GM19239 (cell line): Measurements from ENCODE around the gene SOX18.

ENCODE experiments used
- DNase-seq: peaks from one replicate; pipeline ENCODE4 v3.0.0; 2011; ENCODE audit warnings: low spot score; ENCODE audit not compliant: insufficient read length
- FAIRE-seq: peaks from 2 replicates; lab custom pipeline; 2011; peaks lifted over from hg19 to GRCh38; lab: Jason Lieb, UNC

The SOX18 gene

DNA sequence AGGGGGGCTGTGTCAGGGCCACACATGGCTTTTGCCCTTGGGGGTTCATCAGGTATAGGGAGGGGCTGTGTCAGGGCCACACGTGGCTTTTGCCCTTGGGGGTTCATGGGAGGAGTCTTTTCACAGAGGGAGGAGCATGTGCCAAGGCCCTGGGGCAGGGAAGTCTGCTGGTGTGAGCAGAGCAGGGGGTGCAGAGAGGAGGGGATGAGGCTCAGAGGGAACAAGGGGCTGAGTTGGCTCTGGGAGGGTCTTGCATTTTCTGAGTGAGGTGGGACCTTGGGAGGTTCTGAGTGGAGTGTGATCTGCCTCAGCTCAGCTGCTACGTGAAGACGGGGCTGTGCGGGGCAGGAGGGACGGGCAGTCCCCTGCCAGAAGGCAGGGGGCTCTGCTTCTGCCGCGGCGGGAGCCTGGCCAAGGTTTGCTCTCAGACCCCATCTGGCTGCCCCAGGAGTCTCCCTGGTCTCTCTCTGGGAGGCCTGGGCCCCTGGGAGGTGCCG is 6.0 kb upstream of the SOX18 start:
- no peak for FAIRE-seq

DNA sequence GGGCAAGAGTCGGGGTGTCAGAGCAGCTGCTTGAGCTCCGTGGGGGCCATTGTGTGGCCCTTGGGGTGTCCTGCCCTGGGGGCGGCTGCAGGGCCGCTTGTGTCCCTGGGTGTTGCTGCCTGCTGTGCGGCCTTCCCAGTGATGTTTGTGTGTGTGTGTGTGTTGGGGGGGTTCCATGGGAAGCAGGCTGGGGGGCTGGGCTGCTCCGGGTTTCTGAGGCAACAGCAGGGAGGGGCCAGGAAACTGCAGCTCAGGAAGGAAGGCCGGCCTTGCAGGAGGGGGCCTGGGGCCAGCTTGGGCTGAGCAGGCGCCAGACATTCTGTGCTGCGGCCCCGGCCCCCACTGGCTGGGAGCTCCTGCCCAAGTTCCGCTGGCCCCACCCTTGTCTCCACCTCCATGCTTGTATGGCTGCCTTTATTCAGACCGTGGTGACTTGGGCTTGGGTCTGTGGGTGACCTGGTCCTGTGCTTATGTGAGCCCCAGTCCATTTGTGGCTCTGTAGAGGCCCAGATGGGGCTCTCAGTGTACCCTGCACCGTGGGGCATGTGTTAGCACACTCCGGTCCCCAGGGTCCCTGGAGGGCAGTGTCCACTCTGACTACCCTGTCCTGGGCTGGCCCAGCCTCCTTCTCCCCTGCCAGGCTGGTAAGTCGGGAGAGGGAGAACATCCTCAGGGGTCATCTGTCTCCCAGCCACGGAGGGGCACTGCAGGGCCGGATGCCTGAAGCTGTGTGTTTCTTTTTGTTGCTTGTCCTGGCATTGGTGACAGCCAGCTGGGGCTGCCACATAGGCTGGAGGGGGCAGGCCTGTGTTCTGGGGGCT is 4.6 kb upstream of the SOX18 start:
- DNase-seq (no peak), FAIRE-seq (no peak)

More for the DNA sequence above, 6.0 kb upstream of the SOX18 start:
- DNase-seq = no peak

DNA sequence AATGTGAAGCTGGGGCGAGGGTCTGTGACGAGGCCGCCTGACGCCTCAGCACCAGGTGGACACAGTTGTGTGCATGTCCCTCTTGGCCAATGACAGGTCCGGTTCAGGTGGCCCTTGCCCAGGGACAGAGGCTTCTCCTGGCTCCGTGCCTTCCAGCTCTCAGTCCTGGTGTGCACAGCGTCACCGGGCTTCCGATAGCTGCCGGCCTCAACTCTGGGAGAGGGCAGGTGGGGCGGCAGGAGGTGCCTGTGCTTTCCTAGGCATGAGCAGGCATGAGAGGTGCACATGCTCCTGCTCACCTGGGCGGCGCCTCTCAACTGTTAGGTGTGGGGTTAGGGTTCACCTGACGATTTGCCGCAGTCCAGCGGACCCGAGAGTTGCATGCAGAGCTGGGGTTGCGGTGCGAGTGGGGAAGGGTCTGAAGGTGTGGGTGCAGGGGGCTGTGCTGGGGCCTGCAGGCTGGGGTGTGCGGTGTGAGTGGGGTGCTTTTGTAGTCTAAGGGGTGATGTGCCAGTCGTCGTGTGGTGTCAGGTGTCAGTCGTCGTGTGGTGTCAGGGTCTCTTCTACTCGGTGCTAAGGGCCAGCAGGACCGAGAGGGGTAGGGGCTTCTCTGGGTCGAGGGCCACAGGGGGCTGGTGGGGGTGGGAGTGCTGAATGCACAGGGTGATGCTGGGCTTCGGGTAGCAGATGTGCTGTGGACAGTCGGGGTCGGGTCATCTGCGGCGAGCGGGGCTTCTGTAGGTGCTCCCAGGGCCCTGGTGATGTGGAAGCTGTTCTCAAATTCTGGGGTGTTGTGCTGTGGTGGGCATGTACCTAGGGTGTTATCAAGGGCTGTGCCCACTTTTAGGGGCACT is 3.8 kb upstream of the SOX18 start:
- no peak for DNase-seq
- FAIRE-seq = no peak

DNA sequence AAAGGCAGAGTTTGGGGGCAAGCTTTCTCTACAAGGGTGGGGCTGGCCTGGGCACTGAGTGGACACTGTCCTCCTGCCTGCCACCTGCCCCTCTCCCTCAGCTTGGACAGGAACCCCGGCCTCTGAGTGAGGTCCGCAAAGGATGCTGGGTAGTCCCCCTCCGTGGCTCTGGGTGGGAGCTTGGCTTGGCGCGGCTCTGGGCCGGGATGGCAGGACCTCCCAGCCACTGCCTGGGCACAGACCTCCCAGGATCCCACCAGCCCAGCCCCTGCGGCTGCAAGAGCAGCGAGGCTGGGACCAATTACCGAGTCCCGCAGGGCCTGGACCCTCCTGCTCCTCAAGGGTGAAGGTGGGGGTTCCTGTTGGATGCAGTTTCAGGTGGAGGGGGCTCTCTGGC is 2.9 kb upstream of the SOX18 start:
- DNase-seq = no peak
- FAIRE-seq = no peak

DNA sequence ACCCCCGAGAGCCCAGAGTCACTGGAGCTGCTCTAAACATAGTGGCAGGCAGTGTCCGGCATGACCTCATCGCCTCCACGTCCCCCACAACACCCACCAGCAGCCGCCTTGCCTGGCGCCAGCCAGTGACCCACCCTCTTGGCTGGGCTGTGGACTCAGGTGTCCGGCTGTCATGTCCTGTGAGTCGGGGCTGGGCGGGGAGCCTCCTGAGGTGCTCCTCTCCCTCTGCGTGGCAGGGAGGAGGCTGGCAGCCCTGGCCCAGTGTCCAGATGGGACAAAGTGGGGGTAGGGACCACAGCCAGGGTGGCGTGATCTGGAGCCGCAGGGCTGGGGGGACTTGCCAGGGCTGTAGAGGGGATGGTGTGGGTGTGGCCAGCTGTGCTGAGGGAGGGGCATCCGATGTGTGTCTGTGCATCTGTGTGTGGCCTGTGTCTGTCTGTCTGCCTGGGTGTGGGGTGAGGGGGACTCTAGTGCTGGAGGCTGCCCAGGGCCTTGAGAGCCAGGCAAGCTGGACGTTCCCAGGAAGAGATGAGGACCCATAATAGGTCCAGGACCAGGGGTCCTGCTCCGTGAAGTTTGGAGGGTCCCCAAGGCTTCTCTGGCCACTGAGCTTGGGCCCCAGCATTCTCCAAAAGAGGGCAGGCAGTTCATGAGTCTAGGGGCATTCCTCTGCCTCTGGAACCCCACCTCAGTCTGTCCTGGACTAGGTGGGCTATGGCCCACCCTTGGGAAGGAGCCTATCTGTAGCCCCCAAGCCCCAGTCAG is 2.3 kb upstream of the SOX18 start:
- FAIRE-seq (no peak), DNase-seq (no peak)

DNA sequence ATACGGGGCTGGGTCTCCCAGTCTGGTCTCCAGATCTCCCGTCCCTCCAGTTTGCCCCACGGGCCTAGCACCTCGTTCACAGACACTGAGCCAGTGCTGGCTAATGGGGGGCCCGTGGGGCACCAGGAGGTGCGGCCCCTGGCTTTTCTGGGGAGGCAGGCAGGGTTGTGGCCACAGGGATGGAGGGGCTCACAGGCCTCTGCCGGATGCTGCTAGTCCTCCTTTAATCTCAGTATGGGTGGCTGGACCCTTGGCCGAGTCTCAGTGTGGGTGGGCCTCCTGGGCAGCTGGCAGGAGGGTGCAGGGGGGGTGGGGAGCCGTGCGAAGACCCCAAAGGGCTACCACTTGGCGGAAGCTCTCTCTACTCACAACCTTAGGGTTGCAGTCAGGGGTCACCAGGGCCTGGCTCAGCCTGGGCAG is 1.6 kb upstream of the SOX18 start:
- DNase-seq (no peak), FAIRE-seq (no peak)

DNA sequence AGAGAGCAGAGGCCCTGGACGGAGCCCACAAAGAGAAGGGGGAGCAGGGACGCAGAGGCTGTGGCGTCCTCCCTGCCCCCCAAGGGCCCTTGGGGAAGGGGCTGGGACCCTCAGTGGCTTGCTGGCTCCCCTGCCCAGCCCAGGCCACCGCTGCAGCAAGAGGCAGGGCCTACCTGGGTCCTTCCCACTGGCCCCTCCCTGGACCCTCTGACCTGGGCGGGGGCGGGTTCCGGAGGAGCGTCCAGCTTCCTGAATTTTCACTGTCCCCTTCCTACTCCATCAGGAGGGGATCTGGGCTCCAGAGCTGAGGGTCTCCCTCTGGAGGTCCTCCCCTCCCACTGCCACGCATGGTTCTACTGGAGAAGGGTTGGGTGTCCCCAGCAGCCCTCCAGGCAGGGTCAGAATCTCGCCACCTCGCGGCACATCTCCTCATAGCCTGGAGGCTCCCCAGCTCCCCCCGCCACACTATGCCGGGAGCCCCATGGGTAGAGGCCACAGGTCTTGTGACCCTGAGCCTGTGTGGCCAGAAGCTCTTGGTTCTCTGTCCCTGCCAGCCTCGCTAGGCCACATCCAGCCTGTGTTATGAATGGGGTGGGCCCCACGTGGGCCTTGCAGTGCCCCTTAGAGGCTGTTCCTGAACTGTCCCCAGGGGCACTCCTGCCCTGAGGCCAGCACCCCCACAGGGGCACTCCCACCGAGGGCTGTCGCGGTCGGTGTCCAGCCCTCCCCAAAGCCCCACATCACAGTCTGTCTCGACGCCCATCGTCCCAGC is 1.0 kb upstream of the SOX18 start:
- DNase-seq (no peak), FAIRE-seq (no peak)

DNA sequence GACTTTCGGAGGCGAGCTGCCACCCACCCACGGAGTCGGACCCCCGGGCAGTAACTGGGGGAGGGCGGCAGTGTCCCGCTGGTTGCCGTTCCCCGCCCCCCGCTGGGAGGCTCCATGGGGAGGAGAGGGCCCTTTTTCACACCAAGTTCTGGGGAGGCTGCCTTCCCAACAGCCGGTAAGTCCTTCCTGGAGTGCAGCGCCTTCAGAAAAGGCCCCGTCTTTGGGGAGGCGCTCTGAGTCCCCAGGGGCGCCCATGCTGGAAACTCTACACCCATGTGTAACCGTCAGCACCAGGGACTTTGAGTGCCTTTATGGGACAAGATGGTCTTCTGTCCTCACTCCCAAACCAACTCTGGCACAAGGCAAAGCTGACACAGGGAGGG is 430 bp upstream of the SOX18 start:
- DNase-seq = no peak
- no peak for FAIRE-seq

DNA sequence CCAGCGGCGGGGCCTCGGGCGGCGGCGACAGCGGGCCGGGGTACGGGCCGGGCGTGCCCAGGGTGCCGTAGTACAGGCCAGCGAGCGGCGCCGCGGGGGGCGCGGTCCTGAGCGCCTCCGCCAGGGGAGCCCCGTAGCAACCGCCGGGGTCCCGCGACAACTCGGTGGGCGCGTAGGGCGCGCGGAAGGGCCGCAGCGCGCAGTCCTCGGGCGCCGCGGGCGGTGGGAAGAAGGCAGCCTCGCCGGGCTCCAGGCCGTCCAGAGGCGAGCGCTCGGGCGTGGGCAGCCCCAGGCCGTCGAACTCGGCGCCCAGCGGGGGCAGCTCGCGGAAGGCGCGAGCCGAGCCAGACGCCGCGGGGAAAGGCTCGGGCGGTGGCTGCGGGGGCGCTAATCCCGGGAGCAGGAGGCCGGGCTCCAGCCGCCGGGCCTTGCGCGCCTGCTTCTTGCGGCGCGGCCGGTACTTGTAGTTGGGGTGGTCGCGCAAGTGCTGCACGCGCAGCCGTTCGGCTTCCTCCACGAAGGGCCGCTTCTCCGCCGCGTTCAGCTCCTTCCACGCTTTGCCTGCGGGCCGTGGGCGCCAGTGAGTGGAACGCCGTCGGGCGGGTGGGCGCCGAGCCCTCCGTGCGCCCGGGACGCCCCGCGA is 916 bp downstream of the SOX18 start:
- FAIRE-seq (no peak), DNase-seq (no peak)

DNA sequence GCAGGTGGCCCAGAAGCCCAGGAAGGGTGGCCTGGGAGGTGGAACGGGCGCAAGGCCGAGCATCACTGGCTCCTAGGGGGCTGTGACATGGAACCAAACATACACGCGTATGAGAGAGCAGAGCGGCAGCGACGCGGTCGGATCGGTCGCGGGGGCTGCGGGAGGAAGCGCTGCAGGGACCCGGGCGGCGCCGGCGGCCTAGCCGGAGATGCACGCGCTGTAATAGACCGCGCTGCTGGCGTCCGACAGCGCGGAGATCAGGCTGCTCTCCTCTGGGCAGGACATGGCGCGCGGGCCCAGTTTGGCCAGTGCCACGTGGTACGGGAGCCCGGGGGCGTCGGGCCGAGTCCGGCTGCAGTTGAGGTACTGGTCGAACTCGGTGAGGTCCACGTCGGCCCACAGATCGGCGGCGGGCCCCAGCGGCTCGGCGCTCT is 1.5 kb downstream of the SOX18 start:
- DNase-seq (no peak), FAIRE-seq (no peak)

DNA sequence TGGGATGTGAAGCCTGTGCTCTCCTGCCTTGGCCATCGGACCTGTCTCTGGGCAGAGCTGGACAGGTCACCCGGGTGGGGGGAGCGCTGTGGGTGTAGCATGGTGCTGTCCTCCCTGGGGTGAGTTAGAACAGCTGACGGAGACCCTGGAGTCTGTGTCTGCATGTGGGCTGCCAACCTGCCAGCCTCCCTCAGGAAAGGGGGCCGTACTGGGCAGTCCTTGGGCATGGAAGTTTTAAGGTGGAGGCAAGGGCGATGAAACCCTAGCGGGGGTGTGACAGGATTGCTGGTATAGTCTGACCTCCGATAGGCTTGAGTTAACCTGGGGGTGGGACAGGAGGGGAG is 2.4 kb downstream of the SOX18 start:
- DNase-seq (no peak), FAIRE-seq (no peak)

DNA sequence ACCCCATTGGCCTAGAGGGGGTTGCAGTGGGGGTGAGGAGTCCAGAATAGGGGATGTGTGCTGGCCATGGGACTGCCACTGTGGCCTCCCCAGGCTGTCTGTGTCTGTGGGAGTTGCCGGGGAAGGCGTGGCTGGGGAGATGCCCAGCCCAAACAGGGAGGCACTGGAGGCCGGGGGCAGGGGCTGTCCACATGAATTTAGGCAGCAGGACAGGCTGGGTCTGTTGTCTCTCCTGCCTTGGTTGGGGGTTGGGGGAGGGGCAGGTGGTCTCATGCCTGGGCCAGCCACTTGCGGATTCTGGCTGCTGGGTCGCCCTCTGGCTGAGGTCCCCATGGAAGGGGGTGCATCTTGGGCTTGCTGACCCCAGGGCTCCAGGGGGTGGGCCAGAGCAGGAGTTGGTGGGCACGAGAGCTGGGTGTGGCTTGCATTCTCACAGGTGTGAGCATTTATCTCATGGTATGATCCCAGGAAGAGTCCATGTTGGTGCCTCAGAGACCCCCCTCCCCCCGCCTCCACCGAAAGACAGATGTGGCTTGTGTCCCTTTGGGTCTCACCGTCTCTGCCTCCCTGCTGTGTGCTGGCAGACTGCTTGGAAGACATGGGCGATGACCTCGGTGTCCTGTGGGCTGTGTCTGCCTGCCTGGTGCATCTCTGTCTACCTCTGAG is 4.0 kb downstream of the SOX18 start:
- no peak for DNase-seq
- FAIRE-seq = no peak

DNA sequence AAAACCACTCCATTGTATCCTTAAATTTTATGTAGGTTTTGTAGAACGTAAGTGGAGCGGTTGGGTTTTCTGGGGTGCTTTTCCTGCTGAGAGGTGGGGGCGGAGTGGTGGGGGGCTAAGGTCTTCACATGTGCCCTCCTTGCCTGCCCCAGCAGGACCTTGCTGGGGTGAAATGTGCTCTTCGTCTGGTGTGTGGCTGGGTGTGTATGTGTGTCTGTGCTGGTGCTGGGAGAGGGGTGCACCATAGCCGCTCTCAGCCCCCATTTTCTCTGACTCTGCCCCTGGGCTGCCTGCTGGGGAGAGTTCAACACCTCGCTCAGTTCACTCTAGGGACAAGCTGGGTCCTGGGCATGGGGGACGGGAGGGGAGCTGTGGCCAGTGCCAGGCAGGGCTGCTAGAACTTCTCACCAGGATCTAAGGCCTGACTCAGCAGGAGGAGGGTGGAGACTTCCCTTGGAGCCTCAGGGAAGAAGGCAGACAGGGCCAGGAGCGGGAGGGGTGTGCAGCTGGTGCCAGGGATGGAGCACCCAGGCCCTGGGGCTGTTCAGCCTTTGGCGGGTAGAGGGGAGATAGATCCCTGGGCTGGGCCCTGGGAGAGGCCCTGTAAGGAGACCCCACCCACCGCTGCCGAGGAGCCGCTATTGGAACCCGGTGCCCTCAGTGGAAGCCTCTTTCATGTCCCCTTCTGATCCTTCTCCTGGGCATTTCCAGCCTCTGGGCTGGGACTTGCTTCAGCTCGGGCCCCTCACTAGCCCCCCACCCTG is 4.8 kb downstream of the SOX18 start:
- FAIRE-seq (no peak), DNase-seq (no peak)

DNA sequence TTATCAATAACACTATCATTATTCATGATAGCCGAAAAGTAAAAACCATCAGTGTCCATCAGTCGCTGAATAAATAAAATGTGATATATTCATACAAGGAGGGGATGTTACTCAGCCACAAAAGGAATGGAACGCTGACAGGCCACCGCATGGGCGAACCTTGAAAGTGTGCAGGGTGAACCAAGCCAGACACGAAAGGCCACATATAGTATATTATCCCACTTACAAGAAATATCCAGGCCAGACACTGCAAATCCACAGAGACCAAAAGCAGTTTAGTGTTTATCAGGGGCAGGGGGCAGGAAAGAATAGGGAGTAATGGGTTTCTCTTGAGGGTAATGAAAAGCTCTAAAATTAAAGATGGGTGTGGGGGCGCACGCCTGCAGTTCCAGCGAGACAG is 5.7 kb downstream of the SOX18 start:
- FAIRE-seq = no peak
- no peak for DNase-seq

DNA sequence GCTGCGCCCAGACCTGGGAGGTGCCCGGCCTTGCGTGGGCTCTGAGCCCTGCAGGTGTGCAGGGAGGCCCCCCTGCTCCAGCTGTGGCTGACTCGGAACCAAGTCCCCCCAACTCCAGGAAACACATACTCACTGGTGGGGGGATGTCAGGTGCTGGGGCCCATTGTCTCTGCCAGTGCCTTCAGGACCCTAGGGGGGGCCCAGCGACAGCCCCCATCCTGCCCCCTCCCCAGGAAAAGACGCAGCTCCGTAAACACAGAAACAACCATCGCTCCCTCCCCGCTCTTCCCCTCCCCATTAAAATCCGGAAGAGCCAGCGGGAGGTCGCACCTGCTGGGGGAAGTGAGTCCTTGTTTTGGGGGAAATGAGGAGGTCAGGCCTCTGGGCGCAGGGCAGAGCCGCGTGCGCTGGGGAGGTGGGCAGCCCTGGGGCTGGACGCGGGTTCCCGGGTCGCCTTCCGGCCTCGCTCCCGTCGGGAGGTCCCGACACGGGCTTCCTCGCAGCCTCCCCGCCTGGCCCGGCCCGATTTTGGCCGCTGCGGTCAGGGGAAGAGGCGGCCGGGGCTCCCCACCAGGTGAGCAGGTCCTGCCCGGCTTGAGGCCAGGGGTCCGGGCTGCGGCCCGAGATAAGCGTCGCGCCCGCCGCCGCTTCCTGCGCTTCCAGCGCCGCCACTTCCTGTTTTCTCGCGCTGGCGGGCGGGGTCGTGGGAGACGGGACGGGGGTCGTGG is 7.2 kb downstream of the SOX18 start:
- FAIRE-seq (no peak), DNase-seq (no peak)

DNA sequence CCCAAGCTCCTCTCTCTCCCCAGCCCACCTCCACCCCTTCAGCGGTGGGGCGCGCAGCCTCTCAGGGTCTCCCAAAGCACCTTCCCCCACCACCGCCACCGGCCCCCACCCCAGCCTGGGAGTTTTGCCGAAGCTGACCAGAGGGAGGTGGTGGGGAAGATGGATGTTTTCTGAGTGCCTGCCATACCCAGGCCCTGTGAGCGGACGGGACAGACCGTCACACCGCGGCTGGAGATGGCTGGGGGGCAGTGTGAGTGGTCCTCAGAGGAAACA is 7.7 kb downstream of the SOX18 start:
- DNase-seq (no peak), FAIRE-seq (no peak)

DNA sequence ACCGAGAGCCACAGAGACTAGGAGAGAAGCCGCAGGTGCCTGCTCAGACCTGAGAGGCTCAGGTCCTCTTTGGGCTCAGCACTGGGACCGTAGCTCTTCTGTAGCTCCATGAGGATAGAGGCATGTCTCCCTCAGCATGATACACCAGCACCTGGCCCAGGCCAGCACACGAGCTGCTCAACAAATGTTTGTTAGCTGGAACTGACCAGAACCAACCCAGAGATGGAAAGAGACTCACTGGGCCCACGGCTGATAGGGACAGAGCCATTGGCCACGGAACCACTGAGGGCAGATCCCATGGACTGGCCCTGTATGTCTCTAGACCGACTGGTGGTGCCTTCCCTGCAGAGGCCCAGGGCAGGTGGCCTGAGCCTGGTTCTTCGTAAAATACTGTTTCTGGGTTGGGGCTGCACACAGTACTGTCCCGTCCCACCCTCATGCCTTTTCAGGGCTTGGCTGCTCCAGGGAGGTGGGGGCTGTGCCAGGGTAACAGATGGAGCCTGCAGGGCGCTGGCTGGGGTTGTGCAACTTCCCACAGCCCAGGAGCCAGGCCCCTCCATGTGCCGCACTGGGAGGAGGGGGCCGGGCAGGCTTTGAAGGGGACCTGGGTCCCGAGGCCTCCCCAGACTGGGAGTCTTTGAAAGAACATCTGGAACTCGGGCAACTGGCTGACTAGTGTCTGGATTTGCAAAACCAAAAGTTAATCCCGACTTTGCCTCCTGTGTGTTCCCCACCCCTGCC is 8.2 kb downstream of the SOX18 start:
- DNase-seq = no peak
- no peak for FAIRE-seq
